Osteocyte (in vitro differentiated cells): ENCODE measurements around the gene NPPA. TPM values are rescaled to one million over a fixed set of nuclear protein-coding genes. Genes with fewer than 3 reads are reported as not detected.

ENCODE experiments used
- DNase-seq: peaks from one replicate; pipeline ENCODE4 v3.0.0; 2021; ENCODE audit warnings: mixed read lengths; ENCODE audit not compliant: unreplicated experiment; ENCODE audit errors: extremely low spot score
- H3K27ac Mint-ChIP-seq: one replicate; pipeline ENCODE4 v1.8.0; 2021; ENCODE audit warnings: mild to moderate bottlenecking, mixed read lengths; ENCODE audit not compliant: unreplicated experiment
- H3K27me3 Mint-ChIP-seq: one replicate; pipeline ENCODE4 v1.8.0; 2021; ENCODE audit warnings: mixed read lengths; ENCODE audit not compliant: unreplicated experiment
- H3K36me3 Mint-ChIP-seq: one replicate; pipeline ENCODE4 v1.8.0; 2021; ENCODE audit warnings: mixed read lengths; ENCODE audit not compliant: unreplicated experiment
- H3K4me1 Mint-ChIP-seq: one replicate; pipeline ENCODE4 v1.8.0; 2021; ENCODE audit warnings: mixed read lengths; ENCODE audit not compliant: unreplicated experiment
- H3K4me3 Mint-ChIP-seq: one replicate; pipeline ENCODE4 v1.8.0; 2021; ENCODE audit warnings: mild to moderate bottlenecking, moderate library complexity, mixed read lengths; ENCODE audit not compliant: unreplicated experiment
- H3K9me3 Mint-ChIP-seq: one replicate; pipeline ENCODE4 v1.8.0; 2021; ENCODE audit warnings: mixed read lengths; ENCODE audit not compliant: unreplicated experiment
- total RNA-seq: library from RNA; stranded (reverse); gene quantifications from 2 replicates; pipeline ENCODE4 v1.2.1, GENCODE V29; 2021
- TF ChIP-seq, protein P1 (sequence below): fragments of 200-600 bp; sonication (generic); IDR thresholded peaks from 2 replicates; pipeline ENCODE4 v1.5.0; 2021; ENCODE audit warnings: antibody characterized with exemption, mild to moderate bottlenecking, moderate library complexity

NPPA gene
- total RNA-seq, 1 donor from 2014 or later, result not detected

- Mint-ChIP-seq H3K9me3 (no peaks in the 10 kb centered on the region), H3K27ac (peak overlapping the region; percentile 92), H3K36me3 (peaks cover 16% of the 10 kb centered on the region), H3K4me1 (peaks cover 57% of the 10 kb centered on the region), H3K4me3 (peak overlapping the region; percentile 100), H3K27me3 (no peaks in the 10 kb centered on the region)
- DNase-seq, result peak; percentile 96
- TF ChIP-seq, protein P1, sequence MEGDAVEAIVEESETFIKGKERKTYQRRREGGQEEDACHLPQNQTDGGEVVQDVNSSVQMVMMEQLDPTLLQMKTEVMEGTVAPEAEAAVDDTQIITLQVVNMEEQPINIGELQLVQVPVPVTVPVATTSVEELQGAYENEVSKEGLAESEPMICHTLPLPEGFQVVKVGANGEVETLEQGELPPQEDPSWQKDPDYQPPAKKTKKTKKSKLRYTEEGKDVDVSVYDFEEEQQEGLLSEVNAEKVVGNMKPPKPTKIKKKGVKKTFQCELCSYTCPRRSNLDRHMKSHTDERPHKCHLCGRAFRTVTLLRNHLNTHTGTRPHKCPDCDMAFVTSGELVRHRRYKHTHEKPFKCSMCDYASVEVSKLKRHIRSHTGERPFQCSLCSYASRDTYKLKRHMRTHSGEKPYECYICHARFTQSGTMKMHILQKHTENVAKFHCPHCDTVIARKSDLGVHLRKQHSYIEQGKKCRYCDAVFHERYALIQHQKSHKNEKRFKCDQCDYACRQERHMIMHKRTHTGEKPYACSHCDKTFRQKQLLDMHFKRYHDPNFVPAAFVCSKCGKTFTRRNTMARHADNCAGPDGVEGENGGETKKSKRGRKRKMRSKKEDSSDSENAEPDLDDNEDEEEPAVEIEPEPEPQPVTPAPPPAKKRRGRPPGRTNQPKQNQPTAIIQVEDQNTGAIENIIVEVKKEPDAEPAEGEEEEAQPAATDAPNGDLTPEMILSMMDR, result no peak
Observed at GRCh38 chr1:11802973-11803885, 44.4 kb downstream of the NPPA start.

- H3K9me3 Mint-ChIP-seq, result no peaks in the 10 kb centered on the region
- H3K4me1 Mint-ChIP-seq, result peaks cover 52% of the 10 kb centered on the region
- H3K4me3 Mint-ChIP-seq, result peak overlapping the region; percentile 100
- peak overlapping the region; percentile 92 for H3K27ac Mint-ChIP-seq
- peaks cover 15% of the 10 kb centered on the region for H3K36me3 Mint-ChIP-seq
- TF ChIP-seq, protein P1, result no peak
- no peaks in the 10 kb centered on the region for H3K27me3 Mint-ChIP-seq
- DNase-seq, result no peak
Observed at GRCh38 chr1:11802616-11802972, 45.0 kb downstream of the NPPA start.

DNA sequence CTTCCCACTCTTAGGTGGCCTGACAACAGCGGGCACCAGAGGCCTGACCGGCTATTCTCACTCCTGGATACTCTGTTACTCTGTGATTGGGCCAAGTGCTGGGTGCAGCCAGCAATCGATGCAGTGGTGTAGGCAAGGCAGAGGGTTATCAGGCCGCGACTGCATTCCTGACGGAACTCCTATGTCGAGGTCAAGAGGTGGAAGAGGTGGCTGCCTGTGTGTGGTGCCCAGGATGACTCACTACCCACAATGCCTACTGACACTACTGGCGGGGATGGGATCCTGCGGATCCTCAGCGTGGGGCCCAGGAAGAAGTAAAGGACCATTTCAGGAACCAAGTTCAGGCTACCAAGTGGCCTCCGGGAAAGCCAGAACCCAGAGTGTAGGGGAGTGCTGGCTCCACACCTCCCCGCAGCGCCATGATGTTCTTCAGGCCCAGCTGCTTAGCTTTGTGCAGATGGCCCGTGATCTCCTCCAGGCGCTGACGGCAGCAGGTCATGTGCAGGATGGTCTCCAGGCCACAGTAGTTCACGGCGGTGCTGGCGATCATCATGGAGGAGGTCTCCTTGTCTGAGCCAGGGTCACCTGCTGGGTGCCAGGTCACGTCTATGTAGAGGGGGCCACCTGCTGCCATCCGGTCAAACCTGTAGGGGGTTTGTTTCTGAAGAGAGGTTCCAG is 46.7 kb downstream of the NPPA start:
- H3K4me1 Mint-ChIP-seq, result peaks cover 38% of the 10 kb centered on the region
- H3K4me3 Mint-ChIP-seq, result no peak overlapping the region
- H3K27ac Mint-ChIP-seq, result no peak overlapping the region
- DNase-seq, result no peak
- H3K9me3 Mint-ChIP-seq, result no peaks in the 10 kb centered on the region
- peaks cover 19% of the 10 kb centered on the region for H3K36me3 Mint-ChIP-seq
- TF ChIP-seq, protein P1, result no peak
- H3K27me3 Mint-ChIP-seq, result no peaks in the 10 kb centered on the region

- TF ChIP-seq, protein P1, result no peak
- peaks cover 38% of the 10 kb centered on the region for H3K4me1 Mint-ChIP-seq
- no peaks in the 10 kb centered on the region for H3K27me3 Mint-ChIP-seq
- no peak overlapping the region for H3K4me3 Mint-ChIP-seq
- H3K36me3 Mint-ChIP-seq, result peaks cover 25% of the 10 kb centered on the region
- H3K27ac Mint-ChIP-seq, result no peak overlapping the region
- no peaks in the 10 kb centered on the region for H3K9me3 Mint-ChIP-seq
- no peak for DNase-seq
Observed at GRCh38 chr1:11800391-11800755, 47.2 kb downstream of the NPPA start.

- Mint-ChIP-seq H3K4me1 (peaks cover 34% of the 10 kb centered on the region), H3K27ac (no peak overlapping the region), H3K4me3 (no peak overlapping the region), H3K9me3 (no peaks in the 10 kb centered on the region), H3K36me3 (peaks cover 27% of the 10 kb centered on the region), H3K27me3 (no peaks in the 10 kb centered on the region)
- TF ChIP-seq, protein P1, result no peak
- DNase-seq, result no peak
Observed at GRCh38 chr1:11799896-11800295, 47.7 kb downstream of the NPPA start.
